Lower leg skin (tissue), 4 donors: Measurements from ENCODE around the gene BANF2. TPM values are rescaled to one million over a fixed set of nuclear protein-coding genes. Genes with fewer than 3 reads are reported as not detected.

Experiments
- DNase-seq, 2 donors: peaks; one replicate each; pipeline ENCODE4 v3.0.0-alpha.2; 2019; ENCODE audit warnings: low spot score in 2 of 2
- H3K4me3 ChIP-seq: fragments of 200-600 bp; sonication (generic); 2 replicates; pipeline ENCODE4 v1.5.1; 2017; ENCODE audit warnings: mild to moderate bottlenecking, low read depth; ENCODE audit not compliant: poor library complexity, severe bottlenecking
- CTCF ChIP-seq, 3 donors: fragments of 450-650 bp; IDR thresholded peaks; one replicate each; pipeline ENCODE4 v1.5.1; 2016; ENCODE audit warnings: antibody characterized with exemption in 3 of 3, mild to moderate bottlenecking in 3 of 3, moderate library complexity in 2 of 3
- POLR2A ChIP-seq, 2 donors: fragments of 450-650 bp; IDR thresholded peaks; one replicate each; pipeline ENCODE4 v1.6.1; 2016 to 2017; ENCODE audit warnings: antibody characterized with exemption in 2 of 2, mild to moderate bottlenecking in 1 of 2, moderate library complexity in 1 of 2
- WGBS, 2 donors: methylation state at CpG; one replicate each; pipeline ENCODE4 v1.1.5; 2018; 5-methylcytosine and 5-hydroxymethylcytosine counted together
- intact Hi-C: fragments of 100-400 bp; cut with DNase I; formaldehyde crosslinking; loops from one replicate; pipeline ENCODE4 v1.15.0; 2023; ENCODE audit warnings: low total_unique reads
- total RNA-seq, 4 donors: library from RNA; depleted of rRNA; stranded (reverse); fragments of >200 nt; gene quantifications; one replicate each; pipeline ENCODE4 v1.1.0, GENCODE V29; 2016

Gene BANF2
- total RNA-seq, 4 donors from 2014 or later, result not detected

GRCh38 chr20:17673084-17673483 lies 26.7 kb upstream of the BANF2 start:
- TF ChIP-seq POLR2A (IDR thresholded peaks at IDR 0.05), result no peak
- TF ChIP-seq CTCF (IDR thresholded peaks at IDR 0.05), result no peak
- DNase-seq, result no peak
- WGBS, 2 donors, result 84 to 91% methylated on average over 7 of the region's 7 CpGs
- no peak overlapping the region for H3K4me3 ChIP-seq
- intact Hi-C loops, result no loop called here

GRCh38 chr20:17674722-17675518 lies 24.8 kb upstream of the BANF2 start:
- 53 to 64% methylated on average over 9 of the region's 9 CpGs for WGBS, 2 donors
- no peak overlapping the region for H3K4me3 ChIP-seq
- DNase-seq, result peak; percentile 59 to 85
- intact Hi-C loops, result no loop called here
- TF ChIP-seq CTCF (IDR thresholded peaks at IDR 0.05), result no peak
- no peak for TF ChIP-seq POLR2A (IDR thresholded peaks at IDR 0.05)

- no peak overlapping the region for H3K4me3 ChIP-seq
- no peak for TF ChIP-seq POLR2A (IDR thresholded peaks at IDR 0.05)
- no peak for TF ChIP-seq CTCF (IDR thresholded peaks at IDR 0.05)
- WGBS, 2 donors, result 78 to 84% methylated on average over 13 of the region's 13 CpGs
- intact Hi-C loops, result no loop called here
- peak in 1 of 2 donors; percentile 80 for DNase-seq
Measured at GRCh38 chr20:17675519-17676377, 24.0 kb upstream of the BANF2 start.

- no peak overlapping the region for H3K4me3 ChIP-seq
- no peak for TF ChIP-seq POLR2A (IDR thresholded peaks at IDR 0.05)
- TF ChIP-seq CTCF (IDR thresholded peaks at IDR 0.05), result no peak
- WGBS, 2 donors, result 75 to 93% methylated on average over 4 of the region's 4 CpGs
- peak in 1 of 2 donors; percentile 72 for DNase-seq
- intact Hi-C loops, result no loop called here
Measured at GRCh38 chr20:17676378-17676759, 23.4 kb upstream of the BANF2 start.

GRCh38 chr20:17676942-17677341 lies 22.8 kb upstream of the BANF2 start:
- TF ChIP-seq CTCF (IDR thresholded peaks at IDR 0.05) (no peak), POLR2A (IDR thresholded peaks at IDR 0.05) (no peak)
- H3K4me3 ChIP-seq, result no peak overlapping the region
- no peak for DNase-seq
- intact Hi-C loops, result no loop called here
- 92 to 98% methylated on average over 2 of the region's 2 CpGs for WGBS, 2 donors
